Common myeloid progenitor, CD34-positive (primary cell): Measurements from ENCODE around the gene VSX2.

Source experiments
- CTCF ChIA-PET: fragments of 350-600 bp; sonication (Branson Sonifier 250); formaldehyde crosslinking; loops from one replicate; lab custom pipeline; 2021; ENCODE audit warnings: antibody characterized with exemption; lab: Charles Lee
- POLR2A ChIA-PET: fragments of 350-600 bp; sonication (Branson Sonifier 250); formaldehyde crosslinking; loops from one replicate; lab custom pipeline; 2021; ENCODE audit warnings: antibody characterized with exemption; lab: Charles Lee
- DNase-seq, 3 donors: peaks; one replicate each; pipeline versions ENCODE4 v3.0.0 to v3.0.0-alpha.2; 2013
- H3K27ac ChIP-seq, 2 experiments: 1 replicate in 1 of 2; 2 replicates in 1 of 2; pipeline ENCODE4 v1.7.0; 2013; ENCODE audit warnings: inconsistent platforms in 2 of 2, low read length in 2 of 2, mild to moderate bottlenecking in 2 of 2, low read depth in 1 of 2, moderate library complexity in 1 of 2; ENCODE audit not compliant: severe bottlenecking in 2 of 2, insufficient read depth in 1 of 2, poor library complexity in 1 of 2
- H3K27me3 ChIP-seq, 5 experiments: replicated peaks in 2 of 5; 1 replicate in 3 of 5; 2 replicates in 2 of 5; pipeline versions ENCODE4 v1.6.1 to v1.7.0; 2013; ENCODE audit warnings: low read length in 4 of 5, mild to moderate bottlenecking in 2 of 5, moderate library complexity in 2 of 5, inconsistent platforms in 1 of 5; ENCODE audit not compliant: insufficient read depth in 5 of 5, control insufficient read depth in 4 of 5
- H3K36me3 ChIP-seq, 4 experiments: 1 replicate in 2 of 4; 2 replicates in 2 of 4; pipeline versions ENCODE4 v1.6.1 to v1.7.0; 2013; ENCODE audit warnings: low read length in 3 of 4, control low read depth in 1 of 4, mild to moderate bottlenecking in 1 of 4; ENCODE audit not compliant: control insufficient read depth in 4 of 4, insufficient read depth in 4 of 4
- H3K4me1 ChIP-seq, 4 experiments: 1 replicate in 3 of 4; 2 replicates in 1 of 4; pipeline versions ENCODE4 v1.6.1 to v1.7.1; 2013; ENCODE audit warnings: low read length in 3 of 4, mild to moderate bottlenecking in 3 of 4, control low read depth in 1 of 4, inconsistent platforms in 1 of 4, moderate library complexity in 1 of 4; ENCODE audit not compliant: control insufficient read depth in 4 of 4, insufficient read depth in 4 of 4; ENCODE audit errors: control extremely low read depth in 1 of 4
- H3K4me3 ChIP-seq, 7 experiments: 1 replicate in 4 of 7; 2 replicates in 3 of 7; pipeline versions ENCODE4 v1.5.1 to v1.7.0; 2013; ENCODE audit warnings: mild to moderate bottlenecking in 7 of 7, low read length in 6 of 7, moderate library complexity in 6 of 7, inconsistent platforms in 2 of 7, low read depth in 2 of 7, control low read depth in 1 of 7; ENCODE audit not compliant: insufficient read depth in 4 of 7, control insufficient read depth in 1 of 7; ENCODE audit errors: extremely low read depth in 1 of 7
- H3K9me3 ChIP-seq, 5 experiments: 1 replicate in 4 of 5; 2 replicates in 1 of 5; pipeline versions ENCODE4 v1.6.1 to v1.7.1; 2013; ENCODE audit warnings: low read length in 4 of 5, mild to moderate bottlenecking in 2 of 5, inconsistent platforms in 1 of 5, low read depth in 1 of 5, moderate library complexity in 1 of 5; ENCODE audit not compliant: control insufficient read depth in 4 of 5, insufficient read depth in 2 of 5; ENCODE audit errors: control extremely low read depth in 1 of 5
- WGBS: methylation state at CpG from one replicate; pipeline ENCODE4 v1.1.5; 2013; ENCODE audit not compliant: insufficient coverage; 5-methylcytosine and 5-hydroxymethylcytosine counted together

Gene VSX2

GRCh38 chr14:74293606-74294005 lies 54.4 kb downstream of the VSX2 start:
- Histone ChIP-seq H3K27me3 (no peaks in the 10 kb centered on the region), H3K9me3 (no peaks in the 10 kb centered on the region), H3K27ac (no peak overlapping the region), H3K36me3 (peaks cover 10 to 91% (median 68%) of the 10 kb centered on the region in 4 experiments), H3K4me1 (peaks cover 0 to 2% (median 0%) of the 10 kb centered on the region in 4 experiments), H3K4me3 (no peak overlapping the region)
- WGBS: no CpG with 5 or more reads among the region's 2 CpGs
- ChIA-PET CTCF (interaction anchor here (0.7 to 1.5 kb wide), 4 partner anchors 9 to 128 kb away, joined by 3 to 4 read pairs (median 3); no protein-coding TSS in a partner anchor), POLR2A (no interaction called here)
- DNase-seq: no peak

GRCh38 chr14:74296037-74296467 lies 56.8 kb downstream of the VSX2 start:
- DNase-seq: no peak
- Histone ChIP-seq H3K4me3 (no peak overlapping the region), H3K36me3 (peaks cover 12 to 79% (median 60%) of the 10 kb centered on the region in 4 experiments), H3K27me3 (no peaks in the 10 kb centered on the region), H3K27ac (no peak overlapping the region), H3K9me3 (no peaks in the 10 kb centered on the region), H3K4me1 (peaks cover 0 to 13% (median 2%) of the 10 kb centered on the region in 4 experiments)
- WGBS: 99% methylated on average over 9 of the region's 9 CpGs
- POLR2A ChIA-PET: no interaction called here
- CTCF ChIA-PET: interaction anchor here (0.8 to 2.1 kb wide), 6 partner anchors 10 to 184 kb away, joined by 3 to 9 read pairs (median 4); no protein-coding TSS in a partner anchor

GRCh38 chr14:74297986-74298385 lies 58.7 kb downstream of the VSX2 start:
- H3K4me1 ChIP-seq: peaks cover 2 to 22% (median 10%) of the 10 kb centered on the region in 4 experiments
- no peak overlapping the region for H3K4me3 ChIP-seq
- no peaks in the 10 kb centered on the region for H3K27me3 ChIP-seq
- POLR2A ChIA-PET: no interaction called here
- 94% methylated on average over 5 of the region's 10 CpGs for WGBS
- H3K9me3 ChIP-seq: no peaks in the 10 kb centered on the region
- no peak overlapping the region for H3K27ac ChIP-seq
- CTCF ChIA-PET: interaction anchor here (0.5 to 1.5 kb wide), 4 partner anchors 9 to 274 kb away, joined by 3 to 5 read pairs (median 3); no protein-coding TSS in a partner anchor
- no peak for DNase-seq
- H3K36me3 ChIP-seq: peaks cover 7 to 60% (median 42%) of the 10 kb centered on the region in 4 experiments

- 62% methylated on average over 8 of the region's 10 CpGs for WGBS
- Histone ChIP-seq H3K36me3 (peaks cover 7 to 54% (median 37%) of the 10 kb centered on the region in 4 experiments), H3K27me3 (no peaks in the 10 kb centered on the region), H3K9me3 (no peaks in the 10 kb centered on the region), H3K4me3 (peak overlapping the region in 1 of 7 experiments; percentile 28), H3K4me1 (peaks cover 2 to 28% (median 13%) of the 10 kb centered on the region in 4 experiments), H3K27ac (no peak overlapping the region)
- peak in 1 of 3 donors; percentile 70 for DNase-seq
- ChIA-PET POLR2A (interaction anchor here (0.6 kb wide), 2 partner anchors 8 to 910 kb away, joined by 3 to 4 read pairs; no protein-coding TSS in a partner anchor), CTCF (interaction anchor here (0.8 to 1.1 kb wide), 2 partner anchors 9 to 42 kb away, joined by 3 to 4 read pairs; no protein-coding TSS in a partner anchor)
These were observed 59.9 kb downstream of the VSX2 start for GRCh38 chr14:74299061-74299545.

GRCh38 chr14:74301594-74302151 lies 62.4 kb downstream of the VSX2 start:
- H3K9me3 ChIP-seq: no peaks in the 10 kb centered on the region
- H3K36me3 ChIP-seq: peaks cover 7 to 30% (median 18%) of the 10 kb centered on the region in 4 experiments
- ChIA-PET CTCF (interaction anchor here (0.6 to 1.0 kb wide), 3 partner anchors 9 to 364 kb away, joined by 3 to 8 read pairs (median 5); no protein-coding TSS in a partner anchor), POLR2A (no interaction called here)
- no peaks in the 10 kb centered on the region for H3K27me3 ChIP-seq
- 35% methylated on average over 16 of the region's 22 CpGs for WGBS
- H3K4me3 ChIP-seq: peak overlapping the region in 6 of 7 experiments; percentile 92 to 96 (median 94)
- peaks cover 2 to 28% (median 13%) of the 10 kb centered on the region in 4 experiments for H3K4me1 ChIP-seq
- no peak for DNase-seq
- H3K27ac ChIP-seq: peak overlapping the region in 1 of 2 experiments; percentile 89

GRCh38 chr14:74302152-74302628 lies 62.9 kb downstream of the VSX2 start:
- peak overlapping the region; percentile 92 to 97 (median 95) for H3K4me3 ChIP-seq
- H3K9me3 ChIP-seq: no peaks in the 10 kb centered on the region
- ChIA-PET CTCF (interaction anchor here (0.8 to 1.4 kb wide), 6 partner anchors 9 to 16 kb away, joined by 3 to 8 read pairs (median 4); no protein-coding TSS in a partner anchor), POLR2A (no interaction called here)
- H3K27ac ChIP-seq: peak overlapping the region; percentile 77 to 89
- 0% methylated on average over 1 of the region's 6 CpGs for WGBS
- H3K36me3 ChIP-seq: peaks cover 7 to 25% (median 15%) of the 10 kb centered on the region in 4 experiments
- no peaks in the 10 kb centered on the region for H3K27me3 ChIP-seq
- peaks cover 2 to 28% (median 13%) of the 10 kb centered on the region in 4 experiments for H3K4me1 ChIP-seq
- peak; percentile 61 to 86 (median 80) for DNase-seq
